CD4-positive, CD25-positive, alpha-beta regulatory T cell (primary cell): Measurements from ENCODE around the gene ITFG1. TPM values are rescaled to one million over a fixed set of nuclear protein-coding genes. Genes with fewer than 3 reads are reported as not detected.
"Not testable (repeated sequence)": the region's sequence is repeated elsewhere in the genome, so short reads cannot be mapped to it uniquely, and the experiment has no call there.

Source experiments
- ATAC-seq, 2 donors: fragments of 150-1000 bp; cut with Tn5 transposase; one replicate each; pipeline ENCODE4 v1.10.0; 2021; ENCODE audit warnings: low read depth in 2 of 2, moderate number of reproducible peaks in 2 of 2, moderate library complexity in 1 of 2
- DNase-seq, 3 donors: peaks; one replicate each; pipeline versions ENCODE4 v3.0.0 to v3.0.0-alpha.2; 2012 to 2022; ENCODE audit warnings: mixed read lengths in 1 of 3
- H3K27ac ChIP-seq: one replicate; pipeline ENCODE4 v1.7.0; 2013; ENCODE audit warnings: mild to moderate bottlenecking, low read length; ENCODE audit not compliant: insufficient read depth, poor library complexity, severe bottlenecking
- H3K27me3 ChIP-seq: one replicate; pipeline ENCODE4 v1.7.0; 2013; ENCODE audit warnings: low read length; ENCODE audit not compliant: control insufficient read depth, insufficient read depth
- H3K36me3 ChIP-seq: one replicate; pipeline ENCODE4 v1.7.0; 2013; ENCODE audit warnings: mild to moderate bottlenecking, low read length, moderate library complexity; ENCODE audit not compliant: control insufficient read depth, insufficient read depth
- H3K4me1 ChIP-seq: 2 replicates; pipeline ENCODE4 v1.7.0; 2013; ENCODE audit warnings: mild to moderate bottlenecking, low read length; ENCODE audit not compliant: insufficient read depth, control insufficient read depth, poor library complexity, severe bottlenecking
- H3K4me3 ChIP-seq: one replicate; pipeline ENCODE4 v1.7.0; 2013; ENCODE audit warnings: low read depth, mild to moderate bottlenecking, low read length, moderate library complexity
- H3K9me3 ChIP-seq, 2 experiments: 1 replicate in 1 of 2; 2 replicates in 1 of 2; pipeline ENCODE4 v1.7.0; 2013; ENCODE audit warnings: low read length in 2 of 2, mild to moderate bottlenecking in 1 of 2, moderate library complexity in 1 of 2; ENCODE audit not compliant: control insufficient read depth in 2 of 2
- H3K27ac Mint-ChIP-seq, 3 donors: one replicate each; pipeline ENCODE4 v1.8.0; 2020 to 2022; ENCODE audit warnings: mild to moderate bottlenecking in 3 of 3, mixed read lengths in 3 of 3, moderate library complexity in 2 of 3
- H3K27me3 Mint-ChIP-seq: one replicate; pipeline ENCODE4 v1.8.0; 2022; ENCODE audit warnings: mild to moderate bottlenecking, mixed read lengths
- H3K36me3 Mint-ChIP-seq: one replicate; pipeline ENCODE4 v1.8.0; 2020; ENCODE audit warnings: mixed read lengths
- H3K4me1 Mint-ChIP-seq, 4 donors: one replicate each; pipeline ENCODE4 v1.8.0; 2020 to 2022; ENCODE audit warnings: mixed read lengths in 4 of 4, mild to moderate bottlenecking in 1 of 4
- H3K4me3 Mint-ChIP-seq, 4 donors: one replicate each; pipeline ENCODE4 v1.8.0; 2020 to 2022; ENCODE audit warnings: mild to moderate bottlenecking in 4 of 4, mixed read lengths in 4 of 4, moderate library complexity in 3 of 4
- H3K9me3 Mint-ChIP-seq, 7 donors: one replicate each; pipeline ENCODE4 v1.8.0; 2020 to 2022; ENCODE audit warnings: mixed read lengths in 7 of 7, mild to moderate bottlenecking in 3 of 7, moderate library complexity in 2 of 7
- polyA plus RNA-seq, 4 donors: library from polyadenylated mRNA; unstranded; fragments of 300-500 nt; fragmentation: Illumina TruSeq; gene quantifications; one replicate each; pipeline ENCODE4 v1.2.3, GENCODE V29; 2021
- total RNA-seq: library from RNA; stranded (reverse); gene quantifications from one replicate; pipeline ENCODE4 v1.2.3, GENCODE V29; 2022

The ITFG1 gene
- total and polyA plus RNA-seq, 5 donors from 2014 or later: 30.1 to 47.6 (median 35.9) TPM

DNA sequence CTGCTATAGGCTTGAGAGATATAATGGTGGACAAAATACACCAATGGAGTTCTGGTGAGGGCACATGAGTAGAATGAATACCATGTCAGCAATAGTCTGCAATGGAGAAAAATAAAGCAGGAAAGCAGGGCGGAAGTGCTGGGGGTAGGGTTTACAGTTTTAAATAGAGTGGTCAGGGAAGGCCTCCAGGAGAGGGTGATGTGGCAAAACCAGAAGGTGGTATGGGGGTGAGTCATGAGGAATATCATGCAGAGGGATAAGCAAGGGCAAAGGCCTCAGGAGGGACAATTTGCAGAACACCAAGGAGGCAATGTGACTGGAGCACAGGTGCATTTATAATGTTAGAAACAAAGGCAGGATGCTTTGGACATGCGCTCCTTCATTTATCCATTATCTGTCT, 102.0 kb downstream of the ITFG1 start:
- no peaks in the 10 kb centered on the region for H3K4me1 ChIP-seq
- Mint-ChIP-seq H3K9me3 (peaks cover 0 to 8% (median 2%) of the 10 kb centered on the region in 7 donors), H3K27ac (peak overlapping the region in 1 of 3 donors; percentile 65), H3K4me3 (no peak overlapping the region), H3K27me3 (no peaks in the 10 kb centered on the region), H3K36me3 (peaks cover 43% of the 10 kb centered on the region), H3K4me1 (peaks cover 2 to 6% (median 5%) of the 10 kb centered on the region in 4 donors)
- H3K27me3 ChIP-seq: no peaks in the 10 kb centered on the region
- no peak overlapping the region for H3K4me3 ChIP-seq
- ATAC-seq (no peak), DNase-seq (no peak)
- H3K36me3 ChIP-seq: no peaks in the 10 kb centered on the region
- H3K9me3 ChIP-seq: no peaks in the 10 kb centered on the region
- H3K27ac ChIP-seq: no peak overlapping the region

- DNase-seq, H3K27me3 Mint-ChIP-seq, H3K36me3 ChIP-seq, H3K27ac ChIP-seq, H3K4me3 Mint-ChIP-seq, ATAC-seq, H3K27me3 ChIP-seq, H3K4me3 ChIP-seq, H3K4me1 ChIP-seq, H3K27ac Mint-ChIP-seq, H3K9me3 ChIP-seq: not testable (repeated sequence)
- Mint-ChIP-seq H3K4me1 (peaks cover 0 to 17% (median 6%) of the 10 kb centered on the region in 4 donors), H3K9me3 (peaks cover 0 to 61% (median 16%) of the 10 kb centered on the region in 7 donors), H3K36me3 (peaks cover 67% of the 10 kb centered on the region)
Measured at GRCh38 chr16:47349029-47349428, 111.8 kb downstream of the ITFG1 start.

- Mint-ChIP-seq H3K4me3 (peak overlapping the region in 1 of 4 donors; percentile 0), H3K9me3 (peaks cover 0 to 50% (median 14%) of the 10 kb centered on the region in 7 donors), H3K4me1 (peaks cover 4 to 18% (median 8%) of the 10 kb centered on the region in 4 donors), H3K36me3 (peaks cover 56% of the 10 kb centered on the region)
- H3K27ac Mint-ChIP-seq, H3K36me3 ChIP-seq, H3K27ac ChIP-seq, H3K27me3 ChIP-seq, ATAC-seq, H3K4me1 ChIP-seq, H3K4me3 ChIP-seq, DNase-seq, H3K9me3 ChIP-seq, H3K27me3 Mint-ChIP-seq: not testable (repeated sequence)
Measured at GRCh38 chr16:47347021-47347696, 113.7 kb downstream of the ITFG1 start.

GRCh38 chr16:47342055-47342454, 118.8 kb downstream of the ITFG1 start:
- Mint-ChIP-seq H3K4me1 (peaks cover 10 to 43% (median 20%) of the 10 kb centered on the region in 4 donors), H3K36me3 (peaks cover 50% of the 10 kb centered on the region), H3K4me3 (no peak overlapping the region), H3K27me3 (no peaks in the 10 kb centered on the region), H3K27ac (no peak overlapping the region), H3K9me3 (peaks cover 0 to 29% (median 12%) of the 10 kb centered on the region in 7 donors)
- Histone ChIP-seq H3K4me1 (no peaks in the 10 kb centered on the region), H3K9me3 (peaks cover 8 to 12% of the 10 kb centered on the region in 2 experiments), H3K27me3 (no peaks in the 10 kb centered on the region), H3K4me3 (no peak overlapping the region), H3K36me3 (peaks cover 4% of the 10 kb centered on the region), H3K27ac (no peak overlapping the region)
- ATAC-seq: no peak
- DNase-seq: no peak

DNA sequence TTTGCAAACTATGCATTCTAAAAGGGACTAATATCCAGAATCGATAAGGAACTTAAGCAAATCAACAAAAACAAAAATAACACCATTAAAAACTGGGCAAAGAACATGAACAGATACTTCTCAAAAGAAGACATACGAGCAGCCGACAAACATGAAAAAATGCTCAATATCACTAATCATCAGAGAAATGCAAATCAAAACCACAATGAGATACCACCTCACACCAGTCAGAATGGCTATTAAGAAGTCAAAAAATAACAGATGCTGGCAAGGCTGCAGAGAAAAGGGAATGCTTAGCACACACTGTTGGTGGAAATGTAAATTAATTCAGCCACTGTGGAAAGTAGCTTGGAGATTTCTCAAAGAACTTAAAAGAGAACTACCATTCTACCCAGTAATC, 130.3 kb downstream of the ITFG1 start:
- Mint-ChIP-seq H3K4me1 (peaks cover 9 to 18% (median 15%) of the 10 kb centered on the region in 4 donors), H3K27ac (peak overlapping the region in 1 of 3 donors; percentile 39), H3K36me3 (peaks cover 38% of the 10 kb centered on the region)
- ATAC-seq, H3K27me3 Mint-ChIP-seq, H3K36me3 ChIP-seq, H3K4me3 ChIP-seq, DNase-seq, H3K27ac ChIP-seq, H3K4me3 Mint-ChIP-seq, H3K27me3 ChIP-seq, H3K4me1 ChIP-seq, H3K9me3 ChIP-seq, H3K9me3 Mint-ChIP-seq: not testable (repeated sequence)

DNA sequence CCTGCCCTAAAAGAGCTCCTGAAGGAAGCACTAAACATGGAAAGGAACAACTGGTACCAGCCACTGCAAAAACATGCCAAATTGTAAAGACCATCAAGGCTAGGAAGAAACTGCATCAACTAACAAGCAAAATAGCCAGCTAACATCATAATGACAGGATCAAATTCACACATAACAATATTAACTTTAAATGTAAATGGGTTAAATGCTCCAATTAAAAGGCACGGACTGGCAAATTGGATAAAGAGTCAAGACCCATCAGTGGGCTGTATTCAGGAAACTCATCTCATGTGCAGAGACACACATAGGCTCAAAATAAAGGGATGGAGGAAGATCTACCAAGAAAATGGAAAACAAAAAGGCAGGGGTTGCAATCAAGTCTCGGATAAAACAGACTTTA, 136.6 kb downstream of the ITFG1 start:
- H3K4me1 ChIP-seq, H3K27ac Mint-ChIP-seq, H3K27me3 Mint-ChIP-seq, H3K27me3 ChIP-seq, H3K9me3 ChIP-seq, H3K9me3 Mint-ChIP-seq, ATAC-seq, H3K27ac ChIP-seq, H3K4me3 ChIP-seq, DNase-seq, H3K36me3 ChIP-seq, H3K4me3 Mint-ChIP-seq: not testable (repeated sequence)
- Mint-ChIP-seq H3K4me1 (peaks cover 3 to 10% (median 5%) of the 10 kb centered on the region in 4 donors), H3K36me3 (peaks cover 15% of the 10 kb centered on the region)

DNA sequence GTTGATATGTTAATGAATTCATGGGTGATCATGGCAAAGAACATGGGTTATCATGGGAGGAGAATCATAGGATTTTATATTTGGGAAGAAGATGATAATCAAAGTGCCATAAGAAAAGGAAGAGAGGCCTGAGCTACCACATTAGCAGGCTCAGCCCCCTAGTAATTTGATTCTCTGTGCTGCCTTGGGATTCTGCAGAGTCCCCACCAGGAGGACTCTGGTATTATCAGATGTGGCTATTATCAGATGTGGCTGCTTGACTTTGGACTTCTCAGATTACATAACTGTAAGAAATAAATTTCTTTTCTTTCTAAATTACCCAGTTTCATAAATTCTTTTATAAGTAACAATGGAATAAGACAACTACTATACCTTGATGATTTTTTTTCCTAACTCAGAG, 137.6 kb downstream of the ITFG1 start:
- Mint-ChIP-seq H3K9me3 (peaks cover 0 to 7% (median 0%) of the 10 kb centered on the region in 7 donors), H3K36me3 (peaks cover 15% of the 10 kb centered on the region), H3K4me1 (peaks cover 3 to 10% (median 5%) of the 10 kb centered on the region in 4 donors), H3K27ac (no peak overlapping the region), H3K4me3 (no peak overlapping the region), H3K27me3 (no peaks in the 10 kb centered on the region)
- Histone ChIP-seq H3K27me3 (no peaks in the 10 kb centered on the region), H3K27ac (no peak overlapping the region), H3K4me1 (no peaks in the 10 kb centered on the region), H3K9me3 (no peaks in the 10 kb centered on the region), H3K4me3 (no peak overlapping the region), H3K36me3 (no peaks in the 10 kb centered on the region)
- ATAC-seq: no peak
- no peak for DNase-seq
